ENCODE data around the gene HYOU1. TPM values are rescaled to one million over a fixed set of nuclear protein-coding genes. Genes with fewer than 3 reads are reported as not detected.
A peak's percentile ranks its signal among the peaks of the same experiment; 100 is the strongest.

Gene HYOU1
- total and polyA plus RNA-seq, 4 donors = 46.6 to 252 (median 106) TPM

DNA sequence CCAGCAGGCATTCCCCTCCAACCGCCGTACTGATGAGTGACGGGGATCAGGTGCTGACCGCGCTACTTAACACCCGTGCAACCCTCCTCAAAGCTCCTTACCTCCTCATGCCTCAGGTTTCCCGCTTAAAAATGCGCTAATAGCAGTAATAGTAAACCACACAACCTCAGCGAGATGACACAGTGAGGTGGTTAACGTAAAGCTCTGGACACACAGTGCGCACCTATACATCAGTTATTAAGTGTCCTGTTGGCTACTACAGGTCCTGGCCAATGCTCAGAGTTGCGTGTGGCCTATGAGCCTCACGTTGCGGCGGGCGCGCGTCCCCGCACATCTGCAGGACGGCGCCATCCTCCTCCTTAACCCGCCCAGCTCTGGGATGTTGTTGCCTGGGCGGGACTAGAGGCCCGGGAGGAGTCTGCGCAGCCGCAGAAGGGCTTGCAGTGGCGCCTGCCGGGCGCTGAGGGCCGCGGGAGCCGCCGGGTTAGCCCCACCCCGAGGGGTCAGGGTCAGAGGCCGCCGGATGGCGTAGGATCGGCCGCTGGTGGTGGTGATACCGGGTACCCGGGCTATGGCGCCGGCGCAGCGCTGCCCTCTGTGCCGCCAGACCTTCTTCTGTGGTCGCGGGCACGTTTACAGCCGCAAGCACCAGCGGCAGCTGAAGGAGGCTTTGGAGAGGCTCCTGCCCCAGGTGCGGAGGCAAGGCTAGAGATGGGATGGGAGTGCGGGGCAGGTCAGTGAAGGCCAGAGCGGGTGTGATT, 59.2 kb downstream of the HYOU1 start, which contains the start of gene CENATAC:
Gene CENATAC (plus strand): TSS at position 512 of the 761 bp plus-strand sequence. CDS start 60 bp downstream, at position 572.
- Histone ChIP-seq H3K27ac (ENCODE audit: low read depth in 1 of 2, low read length in 1 of 2) (peak within 1 kb of the TSS; percentile 69 to 95), H3K4me3 (peak within 1 kb of the TSS; percentile 94), H3K4me1 (ENCODE audit: control insufficient read depth in 5 of 5, insufficient read depth in 5 of 5, low read length in 5 of 5) (peaks cover 0 to 20% (median 5%) of the 10 kb centered on the region in 5 donors), H3K36me3 (ENCODE audit: control insufficient read depth in 4 of 4, insufficient read depth in 4 of 4, low read length in 4 of 4) (peaks cover 5 to 11% (median 10%) of the 10 kb centered on the region in 4 donors), H3K9me3 (ENCODE audit: control insufficient read depth in 4 of 4, insufficient read depth in 3 of 4, low read length in 3 of 4) (no peaks in the 10 kb centered on the region), H3K27me3 (ENCODE audit: control insufficient read depth in 3 of 3, insufficient read depth in 3 of 3, low read length in 2 of 3) (no peaks in the 10 kb centered on the region), H3K9ac (ENCODE audit: insufficient read depth in 1 of 2, low read length in 2 of 2) (peak within 1 kb of the TSS; percentile 16 to 46)
- WGBS, 2 donors = 0 to 1% methylated on average over 54 of the region's 54 CpGs
- TF ChIP-seq, protein P1, sequence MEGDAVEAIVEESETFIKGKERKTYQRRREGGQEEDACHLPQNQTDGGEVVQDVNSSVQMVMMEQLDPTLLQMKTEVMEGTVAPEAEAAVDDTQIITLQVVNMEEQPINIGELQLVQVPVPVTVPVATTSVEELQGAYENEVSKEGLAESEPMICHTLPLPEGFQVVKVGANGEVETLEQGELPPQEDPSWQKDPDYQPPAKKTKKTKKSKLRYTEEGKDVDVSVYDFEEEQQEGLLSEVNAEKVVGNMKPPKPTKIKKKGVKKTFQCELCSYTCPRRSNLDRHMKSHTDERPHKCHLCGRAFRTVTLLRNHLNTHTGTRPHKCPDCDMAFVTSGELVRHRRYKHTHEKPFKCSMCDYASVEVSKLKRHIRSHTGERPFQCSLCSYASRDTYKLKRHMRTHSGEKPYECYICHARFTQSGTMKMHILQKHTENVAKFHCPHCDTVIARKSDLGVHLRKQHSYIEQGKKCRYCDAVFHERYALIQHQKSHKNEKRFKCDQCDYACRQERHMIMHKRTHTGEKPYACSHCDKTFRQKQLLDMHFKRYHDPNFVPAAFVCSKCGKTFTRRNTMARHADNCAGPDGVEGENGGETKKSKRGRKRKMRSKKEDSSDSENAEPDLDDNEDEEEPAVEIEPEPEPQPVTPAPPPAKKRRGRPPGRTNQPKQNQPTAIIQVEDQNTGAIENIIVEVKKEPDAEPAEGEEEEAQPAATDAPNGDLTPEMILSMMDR (IDR thresholded peaks at IDR 0.05; ENCODE audit: control extremely low read depth, extremely low read depth) = no peak
- DNase-seq (peak; percentile 93 to 95 (median 94)), ATAC-seq (ENCODE audit: insufficient read depth, low FRiP score) (peak; percentile 97)

DNA sequence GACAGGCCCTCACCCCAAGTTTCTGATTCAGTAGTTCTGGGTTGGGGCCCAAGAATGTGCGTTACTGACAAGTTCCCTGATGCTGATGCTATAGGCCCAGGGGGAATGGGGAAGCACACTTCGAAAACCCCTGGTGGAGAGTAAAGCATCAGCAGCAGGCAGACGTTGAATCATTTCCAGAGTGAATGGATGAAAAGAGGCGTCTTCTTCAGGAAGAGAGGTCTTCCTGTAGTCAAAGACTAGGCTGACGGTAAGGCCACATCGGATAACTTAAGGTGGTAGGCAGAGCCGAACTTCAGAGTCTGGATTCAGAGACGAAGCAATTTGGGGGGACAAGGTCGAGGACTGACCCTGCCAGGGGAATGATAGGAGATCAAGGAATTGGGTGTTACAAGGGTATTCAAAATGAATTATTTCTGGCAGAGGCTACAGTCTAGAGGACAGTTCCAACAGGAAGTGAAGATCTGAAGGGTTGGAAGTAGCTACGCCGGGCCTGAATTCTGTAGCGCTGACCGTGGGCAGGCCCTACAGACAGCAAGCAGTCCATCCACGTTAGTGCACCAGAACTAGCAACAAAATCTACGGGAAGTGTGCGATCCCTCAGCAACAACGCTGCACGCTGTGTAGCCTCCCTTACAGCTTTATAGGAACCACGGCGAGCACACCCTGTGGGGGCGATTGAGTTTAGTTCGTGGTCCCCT, 59.9 kb downstream of the HYOU1 start:
- TF ChIP-seq, protein P1 (IDR thresholded peaks at IDR 0.05; ENCODE audit: control extremely low read depth, extremely low read depth) = no peak
- peak; percentile 16 to 51 (median 42) for DNase-seq
- Histone ChIP-seq H3K4me1 (ENCODE audit: control insufficient read depth in 5 of 5, insufficient read depth in 5 of 5, low read length in 5 of 5) (peaks cover 0 to 20% (median 5%) of the 10 kb centered on the region in 5 donors), H3K36me3 (ENCODE audit: control insufficient read depth in 4 of 4, insufficient read depth in 4 of 4, low read length in 4 of 4) (peaks cover 5 to 11% (median 7%) of the 10 kb centered on the region in 4 donors), H3K4me3 (peak overlapping the region; percentile 94), H3K9ac (ENCODE audit: insufficient read depth in 1 of 2, low read length in 2 of 2) (peak overlapping the region in 1 of 2 donors; percentile 17), H3K27me3 (ENCODE audit: control insufficient read depth in 3 of 3, insufficient read depth in 3 of 3, low read length in 2 of 3) (no peaks in the 10 kb centered on the region), H3K27ac (ENCODE audit: low read depth in 1 of 2, low read length in 1 of 2) (peak overlapping the region in 1 of 2 donors; percentile 62), H3K9me3 (ENCODE audit: control insufficient read depth in 4 of 4, insufficient read depth in 3 of 4, low read length in 3 of 4) (no peaks in the 10 kb centered on the region)
- WGBS, 2 donors = 10 to 14% methylated on average over 22 of the region's 22 CpGs
- ATAC-seq (ENCODE audit: insufficient read depth, low FRiP score) = no peak

Small RNAs within 50 kb of the gene (small RNA-seq; reads per million reads assigned to genes)
- gene AP003392.2 (ENCODE audit: low replicate concordance) (not detected), gene RF00017 (ENCODE audit: low replicate concordance) (not detected), gene RF00019 (ENCODE audit: low replicate concordance) (not detected)

Other genes starting within 250 kb of the HYOU1 start
- under 1 TPM in 1 of 2 donors, not detected in 1; 0.48 TPM for gene CXCR5, start 173.3 kb downstream of the HYOU1 start, total RNA-seq
- under 1 TPM; 0.16 to 0.65 TPM for gene CXCR5, start 173.3 kb downstream of the HYOU1 start, polyA plus RNA-seq
- gene BCL9L, start 131.3 kb downstream of the HYOU1 start, total RNA-seq = 10 to 100 TPM; 39.6 to 91.0 TPM
- 10 to 100 TPM; 23.3 to 30.4 TPM for gene BCL9L, start 131.3 kb downstream of the HYOU1 start, polyA plus RNA-seq
- gene UPK2, start 100.9 kb downstream of the HYOU1 start, total RNA-seq = not detected
- gene UPK2, start 100.9 kb downstream of the HYOU1 start, polyA plus RNA-seq = under 1 TPM in 1 of 2 donors, not detected in 1; 0.07 TPM
- gene FOXR1, start 85.4 kb downstream of the HYOU1 start, total RNA-seq = not detected
- not detected for gene FOXR1, start 85.4 kb downstream of the HYOU1 start, polyA plus RNA-seq
- 10 to 100 TPM; 47.1 to 59.9 TPM for gene CENATAC, start 59.1 kb downstream of the HYOU1 start, total RNA-seq
- gene CENATAC, start 59.1 kb downstream of the HYOU1 start, polyA plus RNA-seq = 10 to 100 TPM; 12.3 to 97.5 TPM
- gene RPS25, start 38.9 kb downstream of the HYOU1 start, total RNA-seq = 100 to 1,000 TPM; 483 to 780 TPM
- gene RPS25, start 38.9 kb downstream of the HYOU1 start, polyA plus RNA-seq = 1,000 to 10,000 TPM; 1,136 to 2,643 TPM
- gene TRAPPC4, start 38.4 kb downstream of the HYOU1 start, total RNA-seq = 10 to 100 TPM; 45.8 to 71.4 TPM
- gene TRAPPC4, start 38.4 kb downstream of the HYOU1 start, polyA plus RNA-seq = 10 to 100 TPM; 43.0 to 63.1 TPM
- 10 to 100 TPM in 1 of 2 donors, 1 to 10 TPM in 1; 8.2 to 16.2 TPM for gene SLC37A4, start 26.3 kb downstream of the HYOU1 start, total RNA-seq
- gene SLC37A4, start 26.3 kb downstream of the HYOU1 start, polyA plus RNA-seq = 10 to 100 TPM; 13.5 to 13.6 TPM
- 10 to 100 TPM; 34.6 to 36.0 TPM for gene VPS11, start 10.6 kb upstream of the HYOU1 start, total RNA-seq
- gene VPS11, start 10.6 kb upstream of the HYOU1 start, polyA plus RNA-seq = 10 to 100 TPM; 33.8 to 56.1 TPM
- gene HMBS, start 27.7 kb upstream of the HYOU1 start, total RNA-seq = 10 to 100 TPM; 11.7 to 31.5 TPM
- 10 to 100 TPM; 31.5 to 33.3 TPM for gene HMBS, start 27.7 kb upstream of the HYOU1 start, polyA plus RNA-seq
- 10 to 100 TPM; 29.4 to 50.9 TPM for gene DPAGT1, start 44.6 kb upstream of the HYOU1 start, total RNA-seq
- 10 to 100 TPM; 19.0 to 36.7 TPM for gene DPAGT1, start 44.6 kb upstream of the HYOU1 start, polyA plus RNA-seq
- 10 to 100 TPM in 1 of 2 donors, 1 to 10 TPM in 1; 6.5 to 20.7 TPM for gene C2CD2L, start 50.1 kb upstream of the HYOU1 start, total RNA-seq
- gene C2CD2L, start 50.1 kb upstream of the HYOU1 start, polyA plus RNA-seq = 10 to 100 TPM; 11.6 to 13.7 TPM
- gene HINFP, start 64.4 kb upstream of the HYOU1 start, total RNA-seq = 10 to 100 TPM; 21.2 to 24.5 TPM
- 10 to 100 TPM; 10.4 to 14.3 TPM for gene HINFP, start 64.4 kb upstream of the HYOU1 start, polyA plus RNA-seq
- under 1 TPM in 1 of 2 donors, not detected in 1; 0.28 TPM for gene ABCG4, start 91.8 kb upstream of the HYOU1 start, total RNA-seq
- gene ABCG4, start 91.8 kb upstream of the HYOU1 start, polyA plus RNA-seq = under 1 TPM; 0.03 to 0.10 TPM
- 10 to 100 TPM; 12.5 to 22.6 TPM for gene NLRX1, start 111.5 kb upstream of the HYOU1 start, total RNA-seq
- 10 to 100 TPM in 1 of 2 donors, 1 to 10 TPM in 1; 5.1 to 10.7 TPM for gene NLRX1, start 111.5 kb upstream of the HYOU1 start, polyA plus RNA-seq
- under 1 TPM in 1 of 2 donors, not detected in 1; 0.37 TPM for gene NHERF4, start 128.3 kb upstream of the HYOU1 start, total RNA-seq
- gene NHERF4, start 128.3 kb upstream of the HYOU1 start, polyA plus RNA-seq = under 1 TPM in 1 of 2 donors, not detected in 1; 0.96 TPM
- 10 to 100 TPM; 21.8 to 25.1 TPM for gene CBL, start 149.1 kb upstream of the HYOU1 start, total RNA-seq
- 10 to 100 TPM in 1 of 2 donors, 1 to 10 TPM in 1; 8.7 to 10.3 TPM for gene CBL, start 149.1 kb upstream of the HYOU1 start, polyA plus RNA-seq

Data from lung (tissue), 13 donors.